HG03097 (cell line): ENCODE results near the gene NAGA.
"Not testable (repeated sequence)": the region's sequence is repeated elsewhere in the genome, so short reads cannot be mapped to it uniquely, and the experiment has no call there.

Experiments
- ATAC-seq: cut with Tn5 transposase; IDR thresholded peaks from one replicate; pipeline ENCODE4 v1.9.1; 2021; ENCODE audit not compliant: unreplicated experiment, low FRiP score

NAGA gene

DNA sequence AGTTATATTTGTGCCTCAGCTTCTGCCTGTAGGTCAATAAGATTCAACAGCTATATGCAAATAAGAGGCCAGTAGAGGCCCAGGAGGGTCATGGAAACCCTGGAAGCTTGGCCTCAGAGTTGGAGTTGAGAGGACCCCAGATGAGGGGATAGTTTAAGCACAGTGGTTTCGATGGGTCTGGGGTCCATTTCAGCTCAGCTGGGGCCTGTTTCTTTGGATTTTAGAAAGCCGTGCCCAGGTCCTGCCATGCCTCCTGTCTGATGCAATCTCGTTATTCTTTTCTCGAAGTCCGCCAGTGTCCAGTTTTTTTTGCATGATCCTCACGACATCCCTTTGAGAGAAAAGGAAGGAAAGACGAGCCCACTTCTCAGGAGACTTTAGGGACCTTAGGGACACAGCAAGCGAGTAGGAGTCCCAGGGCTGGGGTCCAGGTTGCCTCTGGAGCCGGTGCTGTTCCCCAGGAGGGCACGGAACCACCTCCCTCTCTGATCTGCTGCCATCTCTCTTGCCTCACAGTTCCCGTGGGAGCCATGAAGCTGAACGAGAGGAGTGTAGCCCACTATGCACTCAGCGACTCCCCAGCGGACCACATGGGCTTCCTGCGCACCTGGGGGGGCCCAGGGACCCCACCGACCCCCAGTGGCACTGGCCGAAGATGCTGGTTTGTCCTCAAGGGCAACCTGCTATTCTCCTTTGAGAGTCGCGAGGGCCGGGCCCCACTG, 6.3 kb upstream of the NAGA start:
- no peak for ATAC-seq

DNA sequence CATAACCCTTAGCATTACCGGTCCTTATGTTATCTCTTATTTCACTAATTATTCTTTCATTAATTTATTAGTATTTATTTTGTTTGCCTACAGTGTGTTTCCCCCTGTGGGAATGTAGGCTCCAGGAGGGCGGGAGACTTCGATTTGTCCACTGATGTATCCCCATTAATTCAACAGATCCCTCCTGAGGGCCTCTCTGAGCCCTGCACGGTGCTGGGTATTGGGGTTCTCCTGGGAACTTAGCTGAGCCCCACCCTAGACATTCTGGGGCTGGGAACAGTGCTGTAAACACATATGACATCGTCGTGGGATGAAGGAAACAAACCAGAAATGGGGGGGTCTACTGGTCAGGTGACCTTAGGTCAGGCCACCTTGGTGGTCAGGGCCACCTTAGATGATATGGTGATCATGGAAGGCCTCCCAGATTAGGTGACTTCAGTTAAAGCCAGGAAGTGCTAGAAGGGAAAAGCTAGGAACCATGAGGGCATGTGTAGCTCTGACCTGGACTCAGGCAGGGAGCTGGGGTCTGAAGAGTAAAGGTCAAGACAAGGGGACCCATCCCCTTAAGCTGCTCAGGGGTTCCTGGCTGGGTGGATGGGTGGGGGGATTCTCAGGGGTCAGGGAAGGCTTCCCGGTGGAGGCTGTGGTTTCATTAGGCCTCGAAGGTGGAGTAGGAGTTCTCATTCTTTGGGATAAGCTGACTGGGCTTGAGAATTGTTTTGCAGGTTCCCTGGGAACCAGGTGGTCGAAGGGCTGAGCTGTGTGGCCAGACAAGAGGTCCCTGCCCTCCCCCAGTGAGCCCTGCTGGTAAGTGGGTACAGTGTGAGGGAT, 4.4 kb upstream of the NAGA start:
- ATAC-seq, result no peak

DNA sequence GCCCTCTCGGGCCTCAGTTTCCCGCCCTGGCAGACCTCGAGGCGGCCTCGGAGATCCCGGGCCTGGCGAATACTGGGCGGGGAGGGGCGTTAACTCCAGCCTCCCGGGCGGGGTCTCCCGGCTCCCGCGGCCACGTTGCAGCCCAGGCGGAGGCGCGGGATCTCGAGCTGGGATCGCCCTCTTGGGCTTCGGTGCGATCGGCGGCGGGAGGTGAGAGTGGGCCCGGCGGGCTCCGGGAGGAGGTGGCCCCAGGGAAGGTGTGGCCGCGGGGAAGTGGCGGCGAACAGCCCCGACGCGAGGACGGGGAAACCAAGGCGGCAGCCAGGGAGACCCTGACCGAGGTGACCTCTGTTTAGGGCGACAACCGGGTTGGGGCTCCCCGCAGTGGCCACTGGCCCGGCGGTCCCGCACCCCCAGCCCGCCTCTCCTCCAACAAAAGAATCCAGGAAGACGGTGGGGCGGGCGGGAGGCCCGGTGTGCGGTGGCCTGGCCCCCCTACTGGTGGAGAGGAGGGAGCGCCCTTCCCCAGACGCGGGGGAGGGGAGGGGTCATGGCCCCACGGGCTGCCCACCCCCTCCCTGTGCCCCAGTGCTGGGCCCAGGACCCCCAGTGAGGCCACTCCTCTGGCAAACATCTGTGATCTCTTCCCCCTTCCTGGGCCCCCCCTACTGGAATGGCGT, 3.7 kb upstream of the NAGA start, which contains the start of gene PHETA2:
Gene PHETA2 (plus strand): TSS at position 117 of the 680 bp plus-strand sequence. CDS start 3,046 bp downstream, outside the sequence.
- ATAC-seq, result no peak

DNA sequence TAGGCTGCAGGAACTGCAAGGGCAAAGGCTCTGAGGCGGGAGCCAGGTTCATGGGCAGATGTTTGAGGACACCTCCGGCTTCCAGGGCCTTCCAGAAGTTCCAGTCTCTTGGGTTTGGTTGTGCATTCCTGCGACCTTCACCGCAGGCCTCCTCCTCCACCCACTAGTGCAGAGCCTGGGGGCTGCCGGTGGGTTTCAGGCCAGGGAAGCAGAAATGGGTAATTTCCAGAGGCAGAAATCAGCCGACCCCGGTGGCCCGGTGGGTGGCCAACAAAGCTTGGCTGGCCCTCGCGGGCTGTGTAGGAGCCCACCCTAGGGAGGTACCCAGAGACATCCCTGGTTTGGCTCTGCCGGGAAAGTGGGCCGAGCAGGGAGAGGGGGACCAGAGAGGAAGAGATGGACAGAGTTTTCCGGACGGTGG, 3.0 kb upstream of the NAGA start:
- no peak for ATAC-seq

GRCh38 chr22:42072606-42073330, 2.2 kb upstream of the NAGA start:
- ATAC-seq, result no peak

GRCh38 chr22:42071508-42071907, 896 bp upstream of the NAGA start:
- not testable (repeated sequence) for ATAC-seq

GRCh38 chr22:42069801-42070516, 653 bp downstream of the NAGA start:
- ATAC-seq, result no peak

DNA sequence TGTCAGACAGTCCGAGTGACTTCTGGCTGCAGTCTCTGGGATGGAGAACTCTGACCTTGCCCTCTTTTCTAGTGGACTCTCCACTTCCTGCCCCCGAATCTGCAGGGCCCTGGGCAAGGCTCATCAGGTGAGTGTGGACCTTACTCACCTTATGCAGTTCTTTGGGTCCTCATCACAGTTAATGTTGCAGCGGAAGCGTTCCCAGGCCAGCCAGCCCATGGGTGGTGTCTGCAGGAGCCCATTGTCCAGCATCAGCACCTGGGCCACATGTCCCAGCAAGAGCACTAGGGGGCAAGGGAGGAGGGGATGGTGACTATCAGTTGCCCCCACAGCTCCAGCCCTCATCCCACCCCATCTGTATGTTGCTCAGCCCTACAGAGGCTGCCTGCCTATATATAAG, 2.3 kb downstream of the NAGA start:
- ATAC-seq, result no peak

GRCh38 chr22:42067671-42068251, 2.9 kb downstream of the NAGA start:
- no peak for ATAC-seq

DNA sequence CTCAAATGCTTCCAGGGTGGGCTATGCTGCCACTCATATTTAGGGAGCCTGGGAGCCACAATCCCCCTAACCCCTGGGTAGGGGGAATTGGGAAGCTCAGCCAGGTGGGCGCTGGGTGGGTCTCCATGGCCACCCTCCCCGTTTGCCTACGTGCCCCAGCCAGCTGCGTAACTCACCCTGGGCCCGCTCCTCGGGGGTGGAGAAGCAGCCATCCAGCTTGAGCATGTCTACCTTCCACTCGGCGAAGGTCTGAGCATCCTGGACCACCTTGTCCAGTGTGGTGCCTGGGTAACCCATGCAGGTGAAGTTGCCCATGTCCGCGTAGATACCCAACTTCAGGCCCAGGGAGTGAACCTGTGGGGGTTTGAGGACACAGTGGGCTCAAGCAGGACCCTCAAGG, 3.7 kb downstream of the NAGA start:
- ATAC-seq, result no peak

GRCh38 chr22:42066126-42066761, 4.4 kb downstream of the NAGA start:
- ATAC-seq, result no peak

GRCh38 chr22:42065438-42066125, 5.0 kb downstream of the NAGA start:
- ATAC-seq, result no peak

DNA sequence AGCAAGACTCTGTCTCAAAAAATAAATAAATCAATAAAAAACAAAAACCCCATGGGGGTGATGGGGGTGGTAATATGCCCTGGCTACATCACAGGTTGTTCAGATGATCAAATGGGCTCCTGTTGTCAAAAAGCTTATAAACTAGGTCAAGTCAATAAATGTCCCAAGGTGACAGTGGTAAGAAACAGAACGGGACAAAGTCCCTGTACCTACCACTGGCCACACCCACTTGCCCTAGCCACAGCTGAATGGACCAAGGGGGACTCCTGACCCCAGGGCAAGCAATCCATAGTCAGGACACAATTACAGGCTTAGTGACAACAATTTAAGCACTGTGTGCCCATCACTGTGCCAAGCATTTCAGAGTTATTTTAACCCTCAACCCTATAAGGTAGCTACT, 6.0 kb downstream of the NAGA start:
- ATAC-seq, result no peak

GRCh38 chr22:42062506-42063170, 8.0 kb downstream of the NAGA start:
- ATAC-seq, result no peak

- no peak for ATAC-seq
Measured at GRCh38 chr22:42061041-42061440, 9.6 kb downstream of the NAGA start.

- no peak for ATAC-seq
Measured at GRCh38 chr22:42060489-42060888, 10.1 kb downstream of the NAGA start.

DNA sequence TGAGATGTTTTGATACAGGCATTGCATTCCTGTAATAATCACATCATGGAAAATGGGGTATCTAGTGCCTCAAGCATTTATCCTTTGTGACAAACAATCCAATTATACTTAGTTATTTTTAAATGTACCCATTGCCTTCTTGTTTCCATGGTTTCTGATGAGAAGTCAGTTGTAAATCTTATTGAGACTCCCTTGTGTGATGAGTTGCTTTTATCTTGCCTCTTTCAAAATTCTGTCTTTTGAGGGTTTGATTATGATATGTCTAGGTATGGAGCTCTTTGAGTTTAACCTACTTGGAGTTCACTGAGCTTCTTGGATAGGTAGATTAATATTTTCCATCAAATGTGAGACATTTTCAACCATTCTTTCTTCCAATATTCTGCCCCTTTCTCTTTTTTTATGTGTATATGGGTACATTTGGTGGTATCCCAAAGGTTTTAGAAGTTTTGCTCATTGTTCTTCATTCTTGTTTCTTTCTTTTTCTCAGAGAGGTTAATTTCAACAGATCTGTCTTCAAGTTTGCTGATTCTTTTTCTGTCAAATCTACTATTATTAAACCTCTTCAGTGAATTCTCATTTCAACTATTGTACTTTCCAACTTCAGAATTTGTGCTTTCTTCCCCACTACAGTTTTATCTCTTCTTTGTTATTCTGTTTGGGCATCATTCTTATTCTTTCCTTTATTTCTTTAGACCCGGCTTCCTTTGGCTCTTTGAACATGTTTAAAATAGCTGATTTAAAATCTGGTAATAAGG, 13.7 kb downstream of the NAGA start:
- ATAC-seq, result no peak
